NCI-H524 (cell line): ENCODE measurements around the gene GAB4.

ENCODE experiments used
- DNase-seq, 2 experiments: peaks; one replicate each; lab custom pipeline; 2025; lab: John Stamatoyannopoulos, UW

GAB4 gene

GRCh38 chr22:16914006-16914405, 94.0 kb downstream of the GAB4 start:
- DNase-seq: no peak

GRCh38 chr22:16912281-16912680, 95.7 kb downstream of the GAB4 start:
- DNase-seq: no peak
